ENCODE data around the gene PLXNB2.

DNA sequence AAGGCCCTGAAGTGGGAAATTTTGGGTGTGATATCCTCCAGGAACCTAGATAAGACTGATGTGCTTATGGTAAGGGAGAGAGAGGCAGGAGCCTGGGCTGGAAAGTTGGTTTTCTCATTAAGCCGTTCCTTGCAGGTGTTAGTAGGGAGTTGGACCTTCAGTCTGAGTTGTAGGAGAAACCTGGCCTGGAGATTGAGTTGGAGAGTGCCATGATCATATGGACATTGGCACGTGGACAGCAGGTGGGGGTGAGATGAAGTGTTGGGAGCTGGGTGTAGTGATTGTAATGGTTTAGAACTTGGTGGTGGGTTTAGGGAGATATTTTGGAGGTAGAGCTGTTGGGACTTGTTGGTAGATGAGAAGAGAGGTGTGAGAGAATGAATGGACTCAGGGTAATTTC, 40.6 kb upstream of the PLXNB2 start:
- TF ChIP-seq EZH2 (IDR thresholded peaks at IDR 0.05; ENCODE audit: insufficient read depth, poor library complexity, severe bottlenecking): no peak
- TF ChIP-seq EZH2phosphoT487 (IDR thresholded peaks at IDR 0.05; ENCODE audit: insufficient read depth, low read depth): no peak
